Natural killer cell (primary cell): Measurements from ENCODE around the gene GNG12. TPM values are rescaled to one million over a fixed set of nuclear protein-coding genes. Genes with fewer than 3 reads are reported as not detected.

Experiments
- ATAC-seq, 3 donors: fragments of 150-1000 bp in 2 of 3; fragments of 200-7000 bp in 1 of 3; cut with Tn5 transposase; 1 replicate in 1 of 3; 2 replicates in 2 of 3; pipeline ENCODE4 v1.10.0; 2021; ENCODE audit warnings: mild to moderate bottlenecking in 2 of 3, moderate library complexity in 2 of 3
- DNase-seq, 2 donors: peaks; one replicate each; pipeline versions ENCODE4 v3.0.0 to v3.0.0-alpha.2; 2013 to 2021; ENCODE audit warnings: mixed read lengths in 1 of 2
- H3K27ac ChIP-seq: one replicate; pipeline ENCODE4 v1.5.1; 2013; ENCODE audit warnings: mild to moderate bottlenecking, low read length
- H3K27me3 ChIP-seq: one replicate; pipeline ENCODE4 v1.6.1; 2013; ENCODE audit warnings: low read length; ENCODE audit not compliant: control insufficient read depth, insufficient read depth
- H3K36me3 ChIP-seq: one replicate; pipeline ENCODE4 v1.6.1; 2013; ENCODE audit warnings: low read length; ENCODE audit not compliant: control insufficient read depth, insufficient read depth
- H3K4me1 ChIP-seq: one replicate; pipeline ENCODE4 v1.6.1; 2013; ENCODE audit warnings: low read length; ENCODE audit not compliant: control insufficient read depth, insufficient read depth
- H3K4me3 ChIP-seq: one replicate; pipeline ENCODE4 v1.5.1; 2013; ENCODE audit warnings: low read length
- H3K9me3 ChIP-seq: one replicate; pipeline ENCODE4 v1.6.1; 2013; ENCODE audit warnings: low read length; ENCODE audit not compliant: control insufficient read depth, insufficient read depth
- H3K27ac Mint-ChIP-seq, 2 donors: one replicate each; pipeline ENCODE4 v1.8.0; 2022; ENCODE audit warnings: mild to moderate bottlenecking in 2 of 2, mixed read lengths in 2 of 2, moderate library complexity in 1 of 2
- H3K27me3 Mint-ChIP-seq, 2 donors: one replicate each; pipeline ENCODE4 v1.8.0; 2022; ENCODE audit warnings: low read depth in 2 of 2, mixed read lengths in 2 of 2
- H3K36me3 Mint-ChIP-seq: one replicate; pipeline ENCODE4 v1.8.0; 2022; ENCODE audit warnings: mixed read lengths
- H3K4me1 Mint-ChIP-seq, 2 donors: one replicate each; pipeline ENCODE4 v1.8.0; 2022; ENCODE audit warnings: mixed read lengths in 2 of 2
- H3K4me3 Mint-ChIP-seq: one replicate; pipeline ENCODE4 v1.8.0; 2022; ENCODE audit warnings: mild to moderate bottlenecking, moderate library complexity, mixed read lengths
- H3K9me3 Mint-ChIP-seq, 2 donors: one replicate each; pipeline ENCODE4 v1.8.0; 2022; ENCODE audit warnings: mixed read lengths in 2 of 2
- WGBS: methylation state at CpG from one replicate; pipeline ENCODE4 v1.1.7; 2013; ENCODE audit warnings: missing lambda C conversion rate; ENCODE audit not compliant: insufficient coverage; 5-methylcytosine and 5-hydroxymethylcytosine counted together
- intact Hi-C: fragments of 100-400 bp; cut with micrococcal nuclease; formaldehyde crosslinking; loops from one replicate; pipeline ENCODE4 v1.14.2; 2022
- total RNA-seq, 4 donors: library from RNA; stranded (reverse); fragments of 120-200 nt in 1 of 4; gene quantifications; one replicate each; pipeline versions ENCODE4 v1.2.3 to v1.2.4, GENCODE V29; 2013 to 2022
- TF ChIP-seq, protein P1 (sequence below): fragments of 200-600 bp; IDR thresholded peaks from one replicate; pipeline ENCODE4 v1.8.0; 2022; ENCODE audit warnings: antibody characterized with exemption

GNG12 gene
- total RNA-seq, 3 donors from 2014 or later (not counting 1 experiment from before 2014, with no cell fraction given): not detected

DNA sequence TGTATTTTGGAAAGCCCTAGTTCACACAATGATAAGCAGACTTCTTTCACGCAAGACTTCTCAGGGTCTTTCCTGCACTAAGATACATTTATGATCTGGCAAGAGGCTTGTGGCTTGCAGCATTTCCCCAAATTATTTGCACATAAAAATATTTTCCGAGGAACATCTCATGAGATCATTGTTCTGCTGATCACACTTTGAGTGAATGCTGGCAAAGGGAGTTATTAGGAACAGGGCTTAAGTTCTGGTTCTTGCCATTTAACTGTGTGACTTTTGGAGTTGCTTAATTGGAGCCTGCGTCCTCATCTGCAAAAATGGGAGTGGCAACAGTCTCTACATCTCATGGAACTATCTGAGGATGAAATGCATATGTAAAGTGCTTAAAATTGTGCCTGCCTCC, 98.1 kb downstream of the GNG12 start:
- Mint-ChIP-seq H3K27me3 (peaks cover 0 to 5% of the 10 kb centered on the region in 2 donors), H3K27ac (no peak overlapping the region), H3K36me3 (no peaks in the 10 kb centered on the region), H3K9me3 (no peaks in the 10 kb centered on the region), H3K4me1 (peaks cover 8 to 15% of the 10 kb centered on the region in 2 donors), H3K4me3 (no peak overlapping the region)
- DNase-seq (no peak), ATAC-seq (no peak)
- TF ChIP-seq, protein P1, sequence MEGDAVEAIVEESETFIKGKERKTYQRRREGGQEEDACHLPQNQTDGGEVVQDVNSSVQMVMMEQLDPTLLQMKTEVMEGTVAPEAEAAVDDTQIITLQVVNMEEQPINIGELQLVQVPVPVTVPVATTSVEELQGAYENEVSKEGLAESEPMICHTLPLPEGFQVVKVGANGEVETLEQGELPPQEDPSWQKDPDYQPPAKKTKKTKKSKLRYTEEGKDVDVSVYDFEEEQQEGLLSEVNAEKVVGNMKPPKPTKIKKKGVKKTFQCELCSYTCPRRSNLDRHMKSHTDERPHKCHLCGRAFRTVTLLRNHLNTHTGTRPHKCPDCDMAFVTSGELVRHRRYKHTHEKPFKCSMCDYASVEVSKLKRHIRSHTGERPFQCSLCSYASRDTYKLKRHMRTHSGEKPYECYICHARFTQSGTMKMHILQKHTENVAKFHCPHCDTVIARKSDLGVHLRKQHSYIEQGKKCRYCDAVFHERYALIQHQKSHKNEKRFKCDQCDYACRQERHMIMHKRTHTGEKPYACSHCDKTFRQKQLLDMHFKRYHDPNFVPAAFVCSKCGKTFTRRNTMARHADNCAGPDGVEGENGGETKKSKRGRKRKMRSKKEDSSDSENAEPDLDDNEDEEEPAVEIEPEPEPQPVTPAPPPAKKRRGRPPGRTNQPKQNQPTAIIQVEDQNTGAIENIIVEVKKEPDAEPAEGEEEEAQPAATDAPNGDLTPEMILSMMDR: no peak
- Histone ChIP-seq H3K36me3 (no peaks in the 10 kb centered on the region), H3K4me3 (no peak overlapping the region), H3K4me1 (peaks cover 9% of the 10 kb centered on the region), H3K9me3 (no peaks in the 10 kb centered on the region), H3K27me3 (no peaks in the 10 kb centered on the region), H3K27ac (no peak overlapping the region)
- intact Hi-C loops: no loop called here
- 80% methylated on average over 2 of the region's 3 CpGs for WGBS

- no peaks in the 10 kb centered on the region for H3K36me3 Mint-ChIP-seq
- no peaks in the 10 kb centered on the region for H3K27me3 ChIP-seq
- H3K36me3 ChIP-seq: no peaks in the 10 kb centered on the region
- no peak overlapping the region for H3K4me3 Mint-ChIP-seq
- H3K9me3 ChIP-seq: no peaks in the 10 kb centered on the region
- TF ChIP-seq, protein P1: no peak
- no peak overlapping the region for H3K27ac ChIP-seq
- H3K4me1 ChIP-seq: peaks cover 9% of the 10 kb centered on the region
- no peak overlapping the region for H3K27ac Mint-ChIP-seq
- intact Hi-C loops: no loop called here
- DNase-seq (no peak), ATAC-seq (no peak)
- H3K4me1 Mint-ChIP-seq: peaks cover 8 to 15% of the 10 kb centered on the region in 2 donors
- peaks cover 0 to 4% of the 10 kb centered on the region in 2 donors for H3K27me3 Mint-ChIP-seq
- 40% methylated on average over 1 of the region's 3 CpGs for whole genome bisulfite sequencing
- no peak overlapping the region for H3K4me3 ChIP-seq
- no peaks in the 10 kb centered on the region for H3K9me3 Mint-ChIP-seq
These were observed 99.0 kb downstream of the GNG12 start for GRCh38 chr1:67734323-67734690.

- no peak overlapping the region for H3K27ac ChIP-seq
- Mint-ChIP-seq H3K9me3 (no peaks in the 10 kb centered on the region), H3K4me1 (peaks cover 8 to 15% of the 10 kb centered on the region in 2 donors), H3K36me3 (no peaks in the 10 kb centered on the region), H3K4me3 (no peak overlapping the region), H3K27me3 (peaks cover 0 to 5% of the 10 kb centered on the region in 2 donors), H3K27ac (no peak overlapping the region)
- TF ChIP-seq, protein P1: no peak
- ATAC-seq: no peak
- H3K4me1 ChIP-seq: peaks cover 9% of the 10 kb centered on the region
- no peaks in the 10 kb centered on the region for H3K9me3 ChIP-seq
- no peak overlapping the region for H3K4me3 ChIP-seq
- no peak for DNase-seq
- 23% methylated on average over 4 of the region's 4 CpGs for WGBS
- H3K36me3 ChIP-seq: no peaks in the 10 kb centered on the region
- no peaks in the 10 kb centered on the region for H3K27me3 ChIP-seq
- intact Hi-C loops: no loop called here
These were observed 99.5 kb downstream of the GNG12 start for GRCh38 chr1:67733681-67734322.

DNA sequence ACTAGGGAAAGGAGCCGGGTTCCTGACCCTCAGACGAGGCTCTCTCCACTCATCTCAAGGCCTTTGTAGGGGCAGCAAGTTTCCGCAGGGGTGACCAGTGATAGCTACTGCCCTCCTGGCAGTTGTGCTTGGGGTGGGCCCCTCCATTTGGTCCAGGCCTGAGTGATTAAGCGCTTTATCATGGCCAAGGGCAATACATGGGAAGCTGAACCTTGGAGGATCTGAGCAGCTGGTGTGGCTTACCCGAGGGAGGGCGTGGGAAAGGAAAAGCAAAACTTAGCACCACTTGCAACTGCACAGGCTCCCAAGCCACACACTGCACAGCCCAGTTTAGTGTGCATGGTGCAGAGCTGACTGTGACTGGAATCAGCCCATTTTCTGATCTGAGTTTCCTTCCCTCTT, 100.5 kb downstream of the GNG12 start:
- H3K4me3 Mint-ChIP-seq: no peak overlapping the region
- Histone ChIP-seq H3K9me3 (no peaks in the 10 kb centered on the region), H3K27ac (no peak overlapping the region), H3K4me3 (no peak overlapping the region), H3K36me3 (no peaks in the 10 kb centered on the region), H3K27me3 (no peaks in the 10 kb centered on the region), H3K4me1 (peaks cover 9% of the 10 kb centered on the region)
- H3K36me3 Mint-ChIP-seq: no peaks in the 10 kb centered on the region
- 80% methylated on average over 6 of the region's 6 CpGs for WGBS
- H3K27ac Mint-ChIP-seq: no peak overlapping the region
- TF ChIP-seq, protein P1: no peak
- ATAC-seq (no peak), DNase-seq (no peak)
- H3K4me1 Mint-ChIP-seq: peaks cover 8 to 15% of the 10 kb centered on the region in 2 donors
- H3K9me3 Mint-ChIP-seq: no peaks in the 10 kb centered on the region
- intact Hi-C loops: no loop called here
- H3K27me3 Mint-ChIP-seq: peaks cover 7 to 8% of the 10 kb centered on the region in 2 donors
